GM12864 (cell line): ENCODE measurements around the gene LRP6.

Source experiments
- DNase-seq: peaks from one replicate; pipeline ENCODE4 v3.0.0-alpha.2; 2011; ENCODE audit warnings: low read depth
- H3K4me3 ChIP-seq: 2 replicates; pipeline ENCODE4 v1.5.1; 2011; ENCODE audit warnings: mild to moderate bottlenecking, low read depth, low read length, control low read depth
- TF ChIP-seq, protein P1 (sequence below): IDR thresholded peaks from 2 replicates; pipeline ENCODE4 v1.5.1; 2011; ENCODE audit warnings: low read depth, mild to moderate bottlenecking, moderate library complexity, low read length, control low read depth, inconsistent platforms; ENCODE audit errors: missing control alignments

Gene LRP6

DNA sequence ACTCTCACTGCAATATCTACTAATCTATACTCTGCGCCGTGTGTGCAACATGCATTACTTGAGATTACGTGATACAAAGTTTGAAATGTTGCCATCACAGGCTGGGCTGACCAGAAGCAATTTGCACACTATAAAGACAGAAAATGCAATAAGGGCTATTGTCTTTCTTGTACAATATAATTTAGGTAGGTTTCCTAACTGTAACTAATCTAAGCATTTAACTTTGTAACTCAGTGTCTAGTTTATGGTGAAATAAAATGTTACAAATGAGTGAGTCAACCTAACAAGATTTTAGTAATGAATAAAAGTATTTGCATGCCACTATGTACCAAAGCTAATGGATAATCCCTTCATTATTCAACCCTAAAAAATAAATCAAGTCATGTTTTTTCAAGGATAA lies 57.8 kb downstream of the LRP6 start:
- DNase-seq: no peak
- TF ChIP-seq, protein P1, sequence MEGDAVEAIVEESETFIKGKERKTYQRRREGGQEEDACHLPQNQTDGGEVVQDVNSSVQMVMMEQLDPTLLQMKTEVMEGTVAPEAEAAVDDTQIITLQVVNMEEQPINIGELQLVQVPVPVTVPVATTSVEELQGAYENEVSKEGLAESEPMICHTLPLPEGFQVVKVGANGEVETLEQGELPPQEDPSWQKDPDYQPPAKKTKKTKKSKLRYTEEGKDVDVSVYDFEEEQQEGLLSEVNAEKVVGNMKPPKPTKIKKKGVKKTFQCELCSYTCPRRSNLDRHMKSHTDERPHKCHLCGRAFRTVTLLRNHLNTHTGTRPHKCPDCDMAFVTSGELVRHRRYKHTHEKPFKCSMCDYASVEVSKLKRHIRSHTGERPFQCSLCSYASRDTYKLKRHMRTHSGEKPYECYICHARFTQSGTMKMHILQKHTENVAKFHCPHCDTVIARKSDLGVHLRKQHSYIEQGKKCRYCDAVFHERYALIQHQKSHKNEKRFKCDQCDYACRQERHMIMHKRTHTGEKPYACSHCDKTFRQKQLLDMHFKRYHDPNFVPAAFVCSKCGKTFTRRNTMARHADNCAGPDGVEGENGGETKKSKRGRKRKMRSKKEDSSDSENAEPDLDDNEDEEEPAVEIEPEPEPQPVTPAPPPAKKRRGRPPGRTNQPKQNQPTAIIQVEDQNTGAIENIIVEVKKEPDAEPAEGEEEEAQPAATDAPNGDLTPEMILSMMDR: no peak
- no peak overlapping the region for H3K4me3 ChIP-seq

- H3K4me3 ChIP-seq: no peak overlapping the region
- TF ChIP-seq, protein P1: no peak
- DNase-seq: no peak
Observed at GRCh38 chr12:12207746-12208145, 59.1 kb downstream of the LRP6 start.

DNA sequence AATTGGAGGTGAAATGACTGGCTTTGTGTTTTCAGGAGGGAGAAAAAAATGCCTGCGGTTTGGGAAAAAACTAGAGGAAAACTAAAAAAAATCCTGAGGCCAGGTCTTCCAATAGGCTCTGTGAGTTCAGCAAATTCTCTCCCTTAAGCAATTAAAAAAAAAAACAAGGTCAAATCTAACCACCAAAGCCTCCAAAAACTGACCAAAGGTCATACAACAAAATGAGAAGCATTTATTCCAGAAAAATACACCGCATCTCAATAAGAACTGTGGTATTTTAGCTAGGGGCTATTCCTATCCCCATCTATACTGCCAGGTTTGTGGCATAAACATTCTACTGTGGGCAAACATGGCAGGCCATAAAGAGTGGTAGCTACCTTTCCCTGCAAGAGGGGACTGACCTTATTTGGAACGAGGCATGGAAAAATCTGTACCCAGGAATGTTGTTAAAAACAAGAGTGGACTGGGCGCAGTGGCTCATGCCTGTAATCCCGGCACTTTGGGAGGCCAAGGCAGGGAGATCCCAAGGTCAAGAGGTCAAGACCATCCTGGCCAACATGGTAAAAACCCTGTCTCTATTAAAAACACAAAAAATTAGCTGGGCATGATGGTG lies 60.0 kb downstream of the LRP6 start:
- TF ChIP-seq, protein P1: no peak
- H3K4me3 ChIP-seq: no peak overlapping the region
- no peak for DNase-seq

DNA sequence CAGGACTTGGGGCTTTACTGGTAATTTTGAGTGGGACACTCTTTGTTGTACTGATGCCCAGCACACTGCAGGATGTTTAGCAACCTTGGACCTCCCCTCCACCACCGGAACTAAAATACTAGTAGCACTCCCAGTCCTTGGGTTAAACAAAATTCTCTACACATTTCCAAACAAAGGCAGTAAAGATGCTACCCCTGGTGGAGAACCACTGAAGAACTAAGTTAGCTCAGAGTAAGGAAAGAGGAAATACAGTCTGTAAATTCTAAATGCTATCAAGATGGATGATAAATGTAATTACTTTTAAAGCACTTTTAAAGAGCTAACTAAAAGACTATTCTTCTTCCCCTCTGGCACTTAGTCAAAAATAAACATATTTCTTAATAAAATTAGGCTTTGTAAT lies 64.1 kb downstream of the LRP6 start:
- TF ChIP-seq, protein P1: no peak
- no peak overlapping the region for H3K4me3 ChIP-seq
- no peak for DNase-seq

DNA sequence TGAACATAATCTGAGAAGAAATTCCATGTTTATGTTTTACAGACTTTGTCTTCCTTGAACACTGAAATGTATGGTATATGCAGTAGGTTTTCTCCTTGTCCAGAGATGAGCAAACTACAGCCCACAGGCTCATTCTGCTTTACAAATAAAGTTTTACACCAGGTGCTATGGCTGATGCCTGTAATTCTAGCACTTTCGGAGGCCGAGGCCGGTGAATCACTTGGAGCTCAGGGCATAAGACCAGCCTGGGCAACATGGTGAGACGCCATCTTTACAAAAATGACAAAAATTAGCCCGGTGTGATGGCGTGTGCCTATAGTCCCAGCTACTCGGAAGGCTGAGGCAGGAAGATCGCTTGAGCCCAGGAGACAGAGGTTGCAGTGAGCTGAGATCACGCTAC lies 64.7 kb downstream of the LRP6 start:
- TF ChIP-seq, protein P1: no peak
- no peak overlapping the region for H3K4me3 ChIP-seq
- DNase-seq: no peak

GRCh38 chr12:12201274-12201758 lies 65.5 kb downstream of the LRP6 start:
- DNase-seq: no peak
- TF ChIP-seq, protein P1: no peak
- no peak overlapping the region for H3K4me3 ChIP-seq

DNA sequence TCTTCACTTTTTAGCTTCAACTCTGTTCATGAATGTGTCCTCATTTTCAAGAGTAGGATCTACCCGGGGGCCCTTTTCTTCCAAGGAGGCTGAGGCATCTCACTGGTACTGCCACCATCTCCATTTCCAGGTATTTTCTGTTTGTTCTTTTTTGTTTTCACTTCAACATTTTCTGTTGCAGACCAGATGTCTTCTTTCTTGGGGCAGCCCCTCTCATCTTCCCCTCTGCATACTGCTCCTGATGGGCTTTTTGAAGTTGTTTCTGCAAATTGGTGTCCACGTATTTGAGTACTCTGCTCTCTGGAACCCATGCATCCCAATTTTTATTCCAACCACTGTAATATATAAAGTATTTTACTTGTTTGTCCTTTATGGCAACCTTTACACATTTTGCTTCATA lies 66.5 kb downstream of the LRP6 start:
- no peak overlapping the region for H3K4me3 ChIP-seq
- DNase-seq: no peak
- TF ChIP-seq, protein P1: no peak
